DMS153 treated with DMSO at 0.1 percent for 48 hours (cell line): ENCODE data around the gene EMX2.

Source experiments
- DNase-seq: peaks from one replicate; lab custom pipeline; 2025; ENCODE audit not compliant: unreplicated experiment; lab: John Stamatoyannopoulos, UW

The EMX2 gene

GRCh38 chr10:117543225-117544003, 868 bp downstream of the EMX2 start:
- DNase-seq, result no peak

- no peak for DNase-seq
Observed at GRCh38 chr10:117544004-117544701, 1.6 kb downstream of the EMX2 start.

- no peak for DNase-seq
Observed at GRCh38 chr10:117544711-117545140, 2.2 kb downstream of the EMX2 start.

- no peak for DNase-seq
Observed at GRCh38 chr10:117545141-117546019, 2.8 kb downstream of the EMX2 start.

- no peak for DNase-seq
Observed at GRCh38 chr10:117546020-117546580, 3.6 kb downstream of the EMX2 start.

GRCh38 chr10:117546581-117547015, 4.1 kb downstream of the EMX2 start:
- no peak for DNase-seq

- DNase-seq, result no peak
Observed at GRCh38 chr10:117547016-117547715, 4.6 kb downstream of the EMX2 start.

GRCh38 chr10:117547716-117548668, 5.4 kb downstream of the EMX2 start:
- DNase-seq, result no peak

GRCh38 chr10:117549100-117549585, 6.6 kb downstream of the EMX2 start:
- DNase-seq, result no peak

- no peak for DNase-seq
Observed at GRCh38 chr10:117550076-117550475, 7.5 kb downstream of the EMX2 start.

- DNase-seq, result no peak
Observed at GRCh38 chr10:117550599-117551329, 8.2 kb downstream of the EMX2 start.

- no peak for DNase-seq
Observed at GRCh38 chr10:117551330-117552155, 9.0 kb downstream of the EMX2 start.

- no peak for DNase-seq
Observed at GRCh38 chr10:117552156-117552631, 9.6 kb downstream of the EMX2 start.

GRCh38 chr10:117552701-117553141, 10.2 kb downstream of the EMX2 start:
- DNase-seq, result no peak

- no peak for DNase-seq
Observed at GRCh38 chr10:117553142-117553814, 10.7 kb downstream of the EMX2 start.

GRCh38 chr10:117553815-117554172, 11.2 kb downstream of the EMX2 start:
- DNase-seq, result no peak

- DNase-seq, result no peak
Observed at GRCh38 chr10:117554241-117554814, 11.8 kb downstream of the EMX2 start.
